Measurements from ENCODE around the gene PLCB1.

DNA sequence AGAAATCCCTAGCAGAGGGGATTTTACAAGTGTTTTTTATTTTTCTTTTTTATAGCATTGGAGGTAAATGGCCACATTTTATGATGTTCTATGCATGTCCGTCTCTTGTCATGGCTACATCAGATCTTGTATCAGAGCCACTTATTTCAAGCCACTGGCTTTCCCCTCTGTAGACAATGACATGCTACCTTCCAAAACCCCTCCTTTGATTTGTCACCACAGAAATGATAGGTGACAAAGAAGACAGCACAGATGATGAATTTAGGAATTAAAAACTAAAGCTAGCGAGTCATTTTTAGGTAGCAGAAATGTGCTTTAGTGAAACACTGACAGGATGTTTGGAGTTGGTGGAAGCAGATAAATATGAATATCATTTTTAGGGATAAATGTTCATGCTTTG lies 20.8 kb downstream of the PLCB1 start:
- TF ChIP-seq, protein P1, sequence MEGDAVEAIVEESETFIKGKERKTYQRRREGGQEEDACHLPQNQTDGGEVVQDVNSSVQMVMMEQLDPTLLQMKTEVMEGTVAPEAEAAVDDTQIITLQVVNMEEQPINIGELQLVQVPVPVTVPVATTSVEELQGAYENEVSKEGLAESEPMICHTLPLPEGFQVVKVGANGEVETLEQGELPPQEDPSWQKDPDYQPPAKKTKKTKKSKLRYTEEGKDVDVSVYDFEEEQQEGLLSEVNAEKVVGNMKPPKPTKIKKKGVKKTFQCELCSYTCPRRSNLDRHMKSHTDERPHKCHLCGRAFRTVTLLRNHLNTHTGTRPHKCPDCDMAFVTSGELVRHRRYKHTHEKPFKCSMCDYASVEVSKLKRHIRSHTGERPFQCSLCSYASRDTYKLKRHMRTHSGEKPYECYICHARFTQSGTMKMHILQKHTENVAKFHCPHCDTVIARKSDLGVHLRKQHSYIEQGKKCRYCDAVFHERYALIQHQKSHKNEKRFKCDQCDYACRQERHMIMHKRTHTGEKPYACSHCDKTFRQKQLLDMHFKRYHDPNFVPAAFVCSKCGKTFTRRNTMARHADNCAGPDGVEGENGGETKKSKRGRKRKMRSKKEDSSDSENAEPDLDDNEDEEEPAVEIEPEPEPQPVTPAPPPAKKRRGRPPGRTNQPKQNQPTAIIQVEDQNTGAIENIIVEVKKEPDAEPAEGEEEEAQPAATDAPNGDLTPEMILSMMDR (conservative IDR thresholded peaks at IDR 0.05) = no peak
- no peak for TF ChIP-seq ZFX (IDR thresholded peaks at IDR 0.05)
